Measurements from ENCODE around the gene CD38.

CD38 gene

DNA sequence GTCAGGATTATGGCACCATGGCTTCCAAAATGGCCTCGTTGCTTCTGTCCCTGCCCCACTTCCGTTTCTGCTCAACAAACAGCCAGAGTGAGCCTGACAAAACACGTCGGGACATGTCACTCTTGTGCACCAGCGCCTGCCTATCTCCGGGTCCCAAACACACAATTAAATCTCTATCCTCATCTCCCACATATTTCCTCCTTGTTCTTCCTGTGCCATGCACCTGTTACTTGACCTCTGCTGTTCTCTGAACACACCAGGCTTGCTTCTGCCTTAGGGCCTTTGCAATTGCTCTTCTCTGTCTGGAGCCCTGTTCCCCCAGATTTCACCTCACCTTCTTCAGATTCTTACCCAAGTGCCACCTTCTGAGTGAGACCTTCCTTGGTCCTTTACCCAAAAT is 12.7 kb upstream of the CD38 start:
- DNase-seq = no peak

DNA sequence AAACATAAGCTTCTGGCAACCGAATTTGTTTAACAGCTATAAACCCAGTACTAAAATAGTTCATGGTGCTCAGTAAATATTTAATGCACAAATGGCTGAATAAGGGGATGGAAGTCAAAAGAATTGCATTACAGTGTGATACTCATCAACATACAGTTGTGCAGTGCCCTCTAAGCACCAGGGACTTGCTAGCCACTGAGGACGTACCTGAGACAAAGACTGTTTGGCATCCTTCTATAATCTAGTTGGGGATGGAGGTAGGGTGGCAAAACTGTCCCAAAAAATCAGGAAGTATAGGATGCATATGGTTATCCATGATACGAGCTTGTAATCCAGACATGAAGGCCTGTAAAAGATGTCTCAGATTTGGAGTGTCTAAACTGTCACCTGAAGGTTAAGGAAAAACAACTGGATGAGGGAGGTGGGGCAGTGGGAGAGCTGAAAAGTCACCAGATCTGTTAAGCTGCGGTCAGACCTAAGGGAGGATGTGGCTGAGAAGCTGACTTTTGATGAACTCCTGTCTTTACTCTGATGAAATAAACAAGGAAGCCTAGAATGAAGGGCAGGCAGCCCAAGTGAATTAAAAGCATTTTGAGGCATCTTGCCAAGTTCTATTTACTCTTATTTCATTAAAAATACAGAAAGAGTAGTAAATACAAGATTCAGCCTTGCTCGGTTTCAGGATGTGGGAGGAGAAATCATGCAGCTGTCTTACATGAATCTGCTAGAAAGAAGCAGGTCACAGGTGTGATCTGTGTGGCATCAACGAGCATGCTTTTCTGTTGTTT is 12.0 kb upstream of the CD38 start:
- DNase-seq = no peak

DNA sequence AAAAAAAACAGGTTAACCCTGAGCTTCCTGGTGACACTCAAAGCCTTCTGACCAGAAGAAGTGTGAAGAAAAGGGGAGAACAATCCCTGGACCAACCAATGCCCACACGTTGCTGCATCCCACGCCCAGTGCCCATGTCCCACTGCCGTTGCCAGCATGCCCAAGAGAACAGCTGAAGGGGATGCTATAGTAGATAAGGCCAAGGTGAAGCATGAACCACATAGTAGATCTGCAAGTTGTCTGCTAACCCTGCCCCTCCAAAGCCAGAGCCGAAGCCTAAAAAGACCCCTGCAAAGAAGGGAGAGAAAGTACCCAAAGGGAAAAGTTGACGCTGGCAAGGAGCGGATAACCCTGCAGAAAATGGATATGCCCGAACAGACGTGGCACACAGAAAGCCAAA is 11.3 kb upstream of the CD38 start:
- no peak for DNase-seq

DNA sequence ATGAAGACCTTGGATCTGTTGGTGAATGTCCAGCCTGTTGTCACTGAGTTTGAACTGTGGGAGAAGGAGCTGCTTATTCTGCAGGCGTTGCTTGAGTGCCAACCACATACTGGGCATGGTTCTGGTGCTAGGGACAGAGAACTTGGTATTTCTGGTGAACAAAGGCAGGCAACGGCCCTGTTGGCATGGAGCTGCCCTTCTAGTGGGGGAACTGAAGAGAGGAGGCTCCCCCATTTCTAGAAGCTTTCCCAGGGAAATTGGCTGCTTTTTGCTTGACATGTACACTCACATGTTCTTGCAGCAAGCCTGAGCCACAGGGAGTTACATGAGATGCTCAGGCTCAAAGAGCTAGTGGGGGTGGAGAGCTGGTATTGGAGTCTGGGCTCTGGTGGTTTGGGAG is 8.9 kb upstream of the CD38 start:
- no peak for DNase-seq

DNA sequence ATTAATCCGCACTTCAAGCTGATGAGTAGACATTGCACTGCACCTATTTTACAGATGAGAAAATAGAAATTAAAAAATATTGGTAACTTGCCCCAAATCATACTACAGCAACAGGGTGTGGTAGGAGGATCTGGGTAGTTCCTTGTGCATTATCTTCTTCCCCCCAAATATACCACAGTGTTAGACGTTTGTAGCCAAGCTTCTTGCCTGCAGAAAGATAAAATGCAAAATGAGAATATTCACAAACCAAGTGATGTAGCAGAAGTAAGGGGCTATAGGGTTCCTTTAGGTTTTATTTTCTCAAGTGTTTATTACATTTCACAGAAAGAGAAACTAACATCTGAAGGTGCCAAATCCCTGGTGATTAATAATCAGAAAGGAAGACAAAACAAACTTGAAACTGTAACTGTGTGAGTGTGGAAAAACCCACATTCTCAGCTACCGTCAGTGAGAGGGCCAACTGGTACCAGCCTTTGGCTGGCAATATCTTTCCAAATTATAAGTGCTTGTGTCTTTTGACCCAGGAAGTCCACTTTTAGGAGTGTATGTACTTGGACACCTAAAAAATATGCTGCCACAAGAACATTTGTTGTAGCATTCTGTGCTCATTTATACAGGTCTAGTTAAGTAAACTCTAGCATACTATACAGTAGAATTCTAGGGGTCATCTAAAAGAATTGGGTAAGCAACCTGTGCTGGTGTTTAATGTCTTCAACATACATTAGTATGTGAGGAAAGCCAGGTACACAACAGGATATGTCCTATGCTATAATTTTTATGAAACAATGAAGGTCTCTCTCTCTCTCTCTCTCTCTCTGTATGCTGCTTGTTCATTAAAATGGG is 6.7 kb upstream of the CD38 start:
- DNase-seq = no peak

DNA sequence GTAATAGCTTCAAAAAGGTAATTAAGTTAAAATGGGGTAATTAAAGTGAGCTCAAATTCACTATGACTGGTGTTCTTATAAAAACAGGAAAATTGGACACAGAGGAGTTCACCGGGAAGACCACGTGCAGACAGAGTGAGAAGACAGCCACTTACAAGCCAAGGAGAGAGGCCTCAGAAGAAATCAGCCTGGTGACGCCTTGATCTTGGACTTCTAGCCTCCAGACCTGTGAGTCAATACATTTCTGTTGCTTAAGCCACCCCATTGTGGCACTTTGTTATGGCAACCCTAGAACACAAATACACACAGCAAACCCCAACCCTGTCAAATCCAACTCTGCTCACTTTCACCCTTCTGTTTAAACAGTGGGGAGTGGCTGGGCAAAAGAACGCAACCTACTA is 4.1 kb upstream of the CD38 start:
- no peak for DNase-seq

DNA sequence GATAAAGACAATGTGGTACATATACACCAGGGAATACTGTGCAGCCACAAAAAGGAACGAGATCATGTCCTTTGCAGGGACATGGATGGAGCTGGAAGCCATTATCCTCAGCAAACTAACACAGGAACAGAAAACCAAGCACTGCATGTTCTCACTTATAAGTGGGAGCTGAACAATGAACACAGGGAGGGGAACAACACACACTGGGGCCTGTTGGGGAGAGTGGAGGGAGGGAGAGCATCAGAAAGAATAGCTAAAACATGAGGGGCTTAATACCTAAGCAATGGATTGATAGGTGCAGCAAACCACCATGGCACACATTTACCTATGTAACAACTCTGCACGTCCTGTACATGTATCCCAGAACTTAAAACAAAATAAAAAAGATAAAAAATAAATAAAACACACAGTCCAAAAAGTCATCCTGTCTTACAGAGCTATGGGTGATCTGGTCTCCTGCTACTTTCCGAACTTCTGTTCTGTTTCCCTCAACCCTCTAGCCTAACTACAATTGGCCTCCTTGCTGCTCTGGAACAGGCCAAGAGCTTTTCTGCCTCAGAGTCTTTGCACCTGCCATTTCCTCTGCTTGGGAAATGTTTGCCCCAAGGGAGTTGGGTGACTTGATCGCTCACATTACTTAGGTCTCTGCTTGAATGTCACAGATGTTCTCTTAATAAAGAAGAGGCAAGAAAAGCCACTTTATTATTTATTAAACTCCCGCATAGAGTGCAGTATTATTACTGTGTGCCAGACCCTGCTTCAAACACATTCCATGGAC is 1.1 kb upstream of the CD38 start:
- DNase-seq = no peak

DNA sequence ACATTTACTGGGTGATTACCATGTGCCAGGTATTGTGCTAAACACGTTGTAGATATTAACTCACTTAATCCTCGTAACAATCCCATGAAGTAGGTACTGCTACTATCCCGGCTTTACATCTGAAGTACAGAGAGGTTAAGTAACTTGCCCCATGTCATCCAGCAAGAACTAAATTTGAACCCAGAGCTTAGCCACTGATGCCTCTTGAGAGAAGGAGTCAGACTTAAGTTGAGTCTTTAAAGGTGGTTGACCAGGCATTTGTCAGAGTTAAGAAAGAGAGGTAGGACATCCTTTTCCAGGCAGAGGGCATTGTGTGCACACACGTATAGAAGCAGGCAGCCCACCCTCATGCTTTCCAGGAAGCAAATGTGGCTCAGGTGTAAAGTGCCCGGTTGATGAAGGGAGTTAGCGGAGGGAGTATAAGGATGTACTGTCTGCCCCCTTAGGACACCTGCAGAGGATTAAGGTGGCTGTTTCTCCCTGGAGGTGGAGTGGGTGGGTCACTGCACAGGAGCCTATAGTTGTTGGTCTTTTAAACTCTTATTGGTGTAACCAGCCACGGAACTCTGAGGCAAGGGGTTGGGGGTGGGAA is 335 bp upstream of the CD38 start:
- DNase-seq = no peak

DNA sequence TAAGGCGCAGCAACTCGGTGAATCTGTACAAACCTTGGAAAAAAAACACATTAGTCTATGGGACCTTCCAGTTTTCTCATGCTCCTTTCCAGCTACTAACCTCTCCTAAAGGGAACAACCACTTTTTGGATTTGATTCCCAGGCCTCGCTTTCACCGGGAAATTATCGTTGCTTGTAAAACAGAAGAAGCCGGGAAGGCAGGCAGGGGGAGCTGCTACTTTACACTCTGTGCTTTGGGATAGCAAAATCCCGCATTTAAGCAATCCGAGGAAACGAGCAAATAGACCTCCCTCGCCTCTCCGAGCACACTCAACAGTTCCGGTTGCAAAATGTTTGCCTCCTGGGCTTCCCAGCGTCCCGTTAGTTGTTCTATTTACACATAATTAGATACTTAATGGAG is 1.2 kb downstream of the CD38 start:
- peak; percentile 22 for DNase-seq

DNA sequence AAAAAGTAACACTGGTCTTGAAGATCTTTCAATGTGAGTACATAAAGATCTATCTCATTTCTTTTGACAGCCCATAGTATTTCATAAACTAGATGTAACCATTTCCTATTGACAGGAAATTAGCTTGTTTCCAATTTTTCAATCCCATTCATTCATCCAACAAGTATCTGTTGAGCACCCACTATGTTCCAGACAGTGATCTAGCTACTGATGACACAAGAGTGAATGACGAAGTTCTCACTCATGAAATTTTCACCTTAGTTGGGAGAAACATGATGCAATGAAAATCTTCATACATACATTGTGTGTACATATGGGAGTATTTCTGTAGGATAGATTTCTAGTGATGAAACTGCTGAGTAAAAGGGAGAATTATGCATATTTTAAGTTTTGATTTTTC is 1.7 kb downstream of the CD38 start:
- DNase-seq = no peak

DNA sequence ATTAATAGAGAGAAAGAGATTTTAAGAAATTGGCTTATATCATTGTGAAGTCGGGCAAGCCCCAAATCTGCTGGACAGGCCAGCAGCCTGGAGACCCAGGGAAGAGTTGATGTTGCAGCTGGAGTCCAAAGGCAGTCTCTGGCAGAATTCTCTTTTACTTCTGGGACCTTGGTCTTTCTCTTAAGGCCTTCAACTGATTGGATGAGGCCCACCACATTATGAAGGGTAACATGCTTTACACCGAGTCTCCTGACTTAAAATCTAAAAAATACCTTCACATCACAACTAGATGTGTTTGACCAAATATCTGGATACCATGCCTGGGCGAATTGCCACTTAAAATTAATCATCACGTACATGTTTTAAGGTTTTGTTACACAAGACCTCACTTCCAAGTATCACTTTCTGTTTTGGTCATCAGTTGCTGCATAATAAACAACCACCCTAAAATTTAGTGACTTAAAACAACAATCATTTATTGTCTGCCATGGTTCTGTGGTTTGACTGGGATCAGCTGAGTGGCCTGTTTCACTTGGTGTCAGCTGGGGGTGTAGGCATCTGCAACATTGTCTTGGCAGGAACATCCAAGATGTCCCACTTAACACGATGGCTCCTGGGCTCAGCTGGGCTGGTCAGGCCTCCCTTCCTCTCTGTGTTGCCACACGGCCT is 3.4 kb downstream of the CD38 start:
- DNase-seq = no peak

DNA sequence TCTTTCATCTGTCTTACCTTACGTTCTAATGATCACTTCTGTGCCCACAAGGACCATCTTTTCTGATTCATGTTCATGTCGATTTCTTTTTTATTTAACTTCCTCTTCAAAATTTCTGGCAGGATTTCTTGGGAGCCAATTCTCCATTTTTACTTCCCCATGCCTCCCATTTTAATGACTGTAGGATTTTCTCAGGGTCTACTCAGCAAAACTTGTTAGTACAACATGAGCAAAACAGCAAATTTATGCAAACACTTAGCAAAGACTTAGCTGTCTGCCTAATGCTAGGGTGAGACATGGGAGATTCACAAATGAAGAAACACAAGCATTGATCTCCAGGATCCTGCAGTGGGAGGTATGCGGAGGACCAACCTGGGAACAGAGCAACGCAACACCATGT is 5.5 kb downstream of the CD38 start:
- DNase-seq = no peak

DNA sequence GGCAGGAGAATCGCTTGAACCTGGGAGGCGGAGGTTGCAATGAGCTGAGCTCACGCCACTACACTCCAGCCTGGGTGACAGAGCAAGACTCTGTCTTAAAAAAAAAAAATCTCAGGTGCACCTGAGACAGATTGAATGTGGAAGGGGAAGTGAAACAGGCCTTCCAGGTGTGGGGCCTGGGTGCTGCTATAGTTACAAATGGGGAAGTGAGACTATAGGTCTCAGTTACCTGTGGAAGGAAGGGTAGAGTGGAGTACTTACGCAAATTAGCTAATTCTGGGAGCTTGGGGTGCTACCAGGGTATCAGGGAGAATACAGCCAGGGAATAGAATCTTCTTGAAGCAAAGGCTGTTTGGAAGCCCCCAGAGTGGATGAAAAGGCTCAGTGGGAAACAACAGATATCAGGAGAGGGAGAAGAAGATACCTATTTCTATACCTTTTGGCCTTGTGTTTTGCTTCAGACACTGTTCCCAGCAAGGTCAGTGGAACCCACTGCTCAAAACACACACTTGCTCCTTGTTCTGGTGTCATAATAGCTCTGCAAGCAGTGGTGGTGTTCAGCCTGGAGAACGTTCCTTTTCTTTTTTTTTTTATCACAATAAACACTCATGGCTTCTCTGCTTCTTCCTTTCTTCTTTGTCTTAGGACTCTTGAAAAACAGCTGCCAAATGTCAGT is 7.0 kb downstream of the CD38 start:
- DNase-seq = no peak

DNA sequence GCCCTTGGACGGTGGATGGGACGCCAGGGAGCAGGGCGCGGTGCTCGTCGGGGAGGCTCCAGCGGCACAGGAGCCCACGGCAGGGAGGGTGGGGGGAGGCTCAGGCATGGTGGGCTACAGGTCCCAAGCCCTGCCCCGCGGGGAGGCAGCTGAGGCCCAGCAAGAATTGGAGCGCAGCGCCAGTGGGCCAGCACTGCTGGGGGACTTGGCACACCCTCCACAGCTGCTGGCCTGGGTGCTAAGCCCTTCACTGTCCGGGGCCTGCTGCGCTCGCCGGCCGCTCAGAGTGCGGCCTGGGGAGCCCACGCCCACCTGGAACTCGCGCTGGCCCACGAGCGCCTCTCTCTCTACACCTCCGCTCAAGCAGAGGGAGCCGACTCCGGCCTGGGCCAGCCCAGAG is 8.6 kb downstream of the CD38 start:
- DNase-seq = no peak

DNA sequence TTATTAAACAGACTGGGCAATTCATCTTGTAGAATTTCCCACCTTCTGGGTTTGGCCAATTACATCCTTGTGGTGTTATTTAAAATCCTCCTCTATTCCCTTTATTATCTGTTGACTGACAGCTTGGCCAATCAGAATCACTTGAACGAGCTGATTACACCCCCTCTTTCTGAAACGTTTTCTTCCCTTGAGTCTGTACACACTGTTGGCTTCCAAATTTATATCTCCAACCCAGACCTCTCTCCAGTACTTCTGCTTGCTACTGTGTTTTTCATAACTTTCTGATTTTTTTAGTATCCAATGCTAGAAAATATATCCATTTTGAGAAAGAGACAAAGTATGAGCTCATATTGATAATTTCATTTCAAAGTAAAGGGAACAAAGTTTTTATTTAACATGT is 14.8 kb downstream of the CD38 start:
- no peak for DNase-seq

DNA sequence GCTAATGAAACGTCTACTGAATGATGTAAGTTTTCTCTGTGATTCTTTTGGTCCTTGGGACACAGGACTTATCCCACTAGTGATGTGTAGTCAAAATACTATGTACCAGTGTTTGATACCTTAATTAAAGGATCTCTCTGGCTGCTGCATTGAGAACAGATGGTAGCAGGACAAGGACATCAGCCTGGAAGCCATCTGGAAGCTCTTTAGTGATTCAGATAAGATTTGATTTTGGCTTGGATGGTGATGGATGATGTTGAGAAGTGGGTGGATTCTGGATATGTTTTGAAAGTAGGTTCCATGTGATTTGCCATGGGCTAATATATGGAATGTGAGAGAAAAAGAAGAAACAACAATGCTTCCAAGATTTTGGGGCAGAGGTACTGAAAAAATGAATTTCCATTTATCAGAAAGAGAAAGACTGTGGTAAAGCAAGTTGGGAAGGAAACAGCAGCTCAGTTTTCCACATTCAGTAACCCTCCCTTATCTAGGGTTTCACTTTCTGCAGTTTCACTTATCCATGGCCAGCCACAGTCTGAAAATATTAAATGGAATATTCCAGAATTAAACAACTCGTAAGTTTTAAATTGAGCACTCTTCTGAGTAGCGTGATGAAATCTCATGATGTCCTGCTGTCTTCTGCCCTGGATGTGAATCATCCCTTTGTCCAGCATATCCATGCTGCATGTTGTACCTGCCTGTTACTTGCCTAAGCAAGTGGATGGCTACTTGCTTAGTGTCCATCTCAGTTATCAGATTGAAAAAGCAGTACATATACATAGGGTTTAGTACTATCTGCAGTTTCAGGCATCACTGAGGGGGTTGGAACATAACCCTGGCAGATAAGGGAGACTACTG is 15.6 kb downstream of the CD38 start:
- DNase-seq = no peak

DNA sequence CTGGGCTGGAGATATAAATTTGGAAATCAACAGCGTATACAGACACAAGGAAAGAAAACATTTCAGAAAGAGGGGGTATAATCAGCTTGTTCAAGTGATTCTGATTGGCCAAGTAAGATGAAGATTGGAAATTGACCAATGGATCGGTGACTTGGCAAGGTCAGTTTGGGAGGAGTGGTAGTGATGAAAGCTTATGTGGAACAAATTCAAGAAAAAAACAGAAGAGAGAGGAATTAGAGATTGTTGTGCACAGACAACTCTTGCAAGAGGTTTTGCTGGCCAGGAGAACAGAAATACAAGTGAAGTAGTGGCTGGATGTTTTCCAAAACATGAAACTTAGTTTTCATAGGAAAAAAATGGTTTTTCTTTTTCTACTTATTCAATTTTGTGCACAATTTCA is 16.3 kb downstream of the CD38 start:
- no peak for DNase-seq

DNA sequence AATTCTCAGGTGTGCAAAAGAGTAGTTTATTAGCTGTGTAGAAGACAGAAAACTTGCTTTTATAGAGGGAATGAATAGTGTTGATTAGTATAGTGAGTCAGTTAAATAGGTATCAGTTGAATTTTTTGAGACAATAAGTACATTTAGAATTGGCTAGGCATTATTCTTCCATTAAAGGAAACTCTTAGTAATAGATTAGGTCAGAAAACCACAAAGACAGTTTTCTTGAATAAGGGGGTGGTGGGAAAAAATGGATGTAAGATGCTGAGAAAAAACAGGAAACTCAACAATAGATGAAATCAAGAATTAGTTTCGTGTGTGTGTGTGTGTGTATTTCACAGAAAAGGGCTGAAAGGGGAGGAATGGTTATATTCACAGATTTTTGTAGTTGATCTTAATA is 16.8 kb downstream of the CD38 start:
- DNase-seq = no peak

DNA sequence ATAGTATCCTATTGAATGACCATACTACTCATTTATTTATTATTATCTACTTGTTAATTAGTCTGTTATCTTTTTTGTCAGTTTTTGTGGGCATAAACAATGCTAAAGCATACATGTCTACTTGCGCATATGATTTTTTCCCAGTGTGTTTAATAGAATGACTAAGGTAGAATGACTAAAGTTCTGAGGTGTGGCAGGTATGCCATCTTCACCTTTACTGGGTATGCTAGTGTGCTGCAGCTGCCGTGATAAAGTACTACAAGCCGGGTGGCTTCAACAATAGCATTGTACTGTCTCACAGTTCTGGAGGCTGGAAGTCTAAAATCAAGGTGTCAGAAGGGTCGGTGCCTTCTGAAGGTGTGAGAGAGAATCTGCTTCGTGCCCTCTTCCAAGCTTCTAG is 19.2 kb downstream of the CD38 start:
- no peak for DNase-seq

DNA sequence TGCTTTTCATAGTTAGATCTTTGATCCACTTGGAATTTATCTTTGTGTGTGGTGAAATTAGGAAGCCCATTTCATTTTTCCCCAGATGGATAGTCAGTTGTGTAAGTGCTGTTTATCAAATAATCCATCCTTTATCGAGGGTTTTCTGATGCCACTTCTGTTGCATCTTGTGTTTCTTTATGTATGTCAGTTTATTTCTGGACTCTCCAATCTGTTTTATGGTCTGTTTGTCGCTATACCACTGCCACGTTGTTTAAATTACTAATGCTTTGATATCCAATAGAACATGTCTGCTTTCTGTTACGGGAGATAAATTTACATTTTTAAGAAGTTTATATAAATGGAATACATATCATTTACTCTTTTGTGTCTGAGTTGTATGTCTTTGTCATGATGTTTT is 21.0 kb downstream of the CD38 start:
- DNase-seq = no peak

DNA sequence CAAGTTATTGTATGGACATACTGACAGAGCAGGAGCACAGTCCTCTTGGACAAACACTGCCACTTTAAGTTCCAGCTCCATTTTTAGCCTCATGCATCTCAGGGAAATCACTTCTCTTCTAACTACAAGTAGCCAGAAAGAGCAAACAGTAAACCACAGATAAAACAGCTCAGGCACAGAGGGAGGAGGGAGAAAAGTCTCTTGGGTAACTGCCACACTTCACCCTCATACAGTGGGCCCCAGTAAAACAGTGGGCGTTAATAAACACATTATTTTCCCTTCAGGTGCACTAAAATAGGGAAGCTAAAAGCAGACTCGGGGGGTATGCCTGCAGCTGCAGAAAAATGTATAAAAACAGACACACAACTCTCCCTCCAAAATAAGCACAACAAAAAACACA is 21.6 kb downstream of the CD38 start:
- DNase-seq = no peak
